Fibroblast of upper back skin (primary cell): ENCODE measurements around the gene PRPH.
"Not testable (repeated sequence)": the region's sequence is repeated elsewhere in the genome, so short reads cannot be mapped to it uniquely, and the experiment has no call there.

Source experiments
- DNase-seq: peaks from one replicate; pipeline ENCODE4 v3.0.0-alpha.2; 2013

The PRPH gene

DNA sequence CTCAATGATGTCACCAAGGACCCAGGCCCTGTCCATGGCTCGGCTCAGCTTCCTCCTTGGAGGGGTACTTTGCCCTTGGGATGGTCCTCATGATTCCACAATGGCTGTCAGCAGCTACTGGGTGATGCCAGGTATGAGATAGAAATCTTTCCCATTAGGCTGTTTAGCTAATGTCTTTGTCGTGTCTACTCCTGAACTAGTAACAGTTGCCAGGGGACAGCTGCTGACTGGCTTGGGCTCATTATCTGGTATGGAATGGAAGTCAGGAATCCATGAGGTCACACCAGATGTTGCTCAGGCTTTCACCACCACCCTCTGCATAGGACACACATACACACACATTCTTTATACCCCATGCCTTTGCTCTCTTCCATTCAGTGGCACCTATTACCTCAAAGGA, 9.2 kb downstream of the PRPH start:
- peak; percentile 34 for DNase-seq

DNA sequence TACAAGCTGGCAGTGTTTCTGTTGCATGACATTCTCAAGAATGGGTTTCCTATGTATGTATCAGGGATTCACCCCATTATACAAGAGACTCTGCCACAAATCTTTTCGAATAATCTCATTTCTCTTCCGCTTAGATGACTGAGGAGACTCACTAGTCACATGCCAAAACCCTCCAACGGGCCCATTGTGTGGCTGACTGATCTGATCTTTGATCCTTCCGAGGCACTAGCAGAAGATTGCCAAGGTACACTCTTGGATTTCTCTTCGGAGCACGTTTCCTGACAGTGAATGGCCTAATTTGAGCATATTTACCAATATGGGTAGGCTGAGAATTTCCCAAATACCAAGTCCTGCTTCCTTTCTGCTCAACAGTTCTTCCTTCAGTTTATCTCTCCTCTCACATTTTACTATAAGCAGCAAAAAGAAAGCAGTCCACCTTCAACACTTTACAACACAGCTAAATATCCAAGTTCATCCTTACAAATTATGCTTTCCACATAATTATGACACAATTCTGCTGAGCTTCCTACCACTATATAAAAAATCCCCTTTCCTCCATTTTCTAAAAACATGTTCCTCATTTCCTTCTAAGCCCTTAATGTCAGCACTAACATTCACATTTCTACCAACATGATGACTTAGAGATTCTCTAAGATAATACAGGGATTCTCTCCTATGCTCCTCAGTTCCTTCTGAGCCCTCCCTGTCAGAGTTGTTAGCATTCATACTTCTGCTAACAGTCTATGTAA, 11.0 kb downstream of the PRPH start:
- DNase-seq: no peak

DNA sequence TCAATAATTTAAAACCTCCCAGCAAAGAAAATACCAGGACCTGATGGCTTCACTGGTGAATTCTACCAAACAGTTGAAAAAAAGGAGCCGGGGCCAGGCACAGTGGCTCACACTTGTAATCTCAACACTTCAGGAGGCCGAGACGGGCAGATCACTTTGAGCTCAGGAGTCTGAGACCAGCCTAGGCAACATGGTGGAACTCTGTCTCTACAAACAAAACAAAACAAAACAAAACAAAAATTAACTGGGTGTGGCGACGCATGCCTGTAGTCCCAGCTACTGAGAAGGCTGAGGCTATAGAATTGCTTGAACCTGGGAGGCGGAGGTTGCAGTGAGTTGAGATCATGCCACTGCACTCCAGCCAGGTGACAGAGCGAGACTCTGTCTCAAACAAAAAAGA, 14.4 kb downstream of the PRPH start:
- no peak for DNase-seq

DNA sequence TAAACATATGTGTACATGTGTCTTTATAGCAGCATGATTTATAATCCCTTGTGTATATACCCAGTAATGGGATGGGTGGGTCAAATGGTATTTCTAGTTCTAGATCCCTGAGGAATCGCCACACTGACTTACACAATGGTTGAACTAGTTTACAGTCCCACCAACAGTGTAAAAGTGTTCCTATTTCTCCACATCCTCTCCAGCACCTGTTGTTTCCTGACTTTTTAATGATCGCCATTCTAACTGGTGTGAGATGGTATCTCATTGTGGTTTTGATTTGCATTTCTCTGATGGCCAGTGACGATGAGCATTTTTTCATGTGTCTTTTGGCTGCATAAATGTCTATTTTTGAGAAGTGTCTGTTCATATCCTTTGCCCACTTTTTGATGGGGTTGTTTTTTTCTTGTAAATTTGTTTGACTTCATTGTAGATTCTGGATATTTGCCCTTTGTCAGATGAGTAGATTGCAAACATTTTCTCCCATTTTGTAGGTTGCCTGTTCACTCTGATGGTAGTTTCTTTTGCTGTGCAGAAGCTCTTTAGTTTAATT, 15.6 kb downstream of the PRPH start:
- not testable (repeated sequence) for DNase-seq

DNA sequence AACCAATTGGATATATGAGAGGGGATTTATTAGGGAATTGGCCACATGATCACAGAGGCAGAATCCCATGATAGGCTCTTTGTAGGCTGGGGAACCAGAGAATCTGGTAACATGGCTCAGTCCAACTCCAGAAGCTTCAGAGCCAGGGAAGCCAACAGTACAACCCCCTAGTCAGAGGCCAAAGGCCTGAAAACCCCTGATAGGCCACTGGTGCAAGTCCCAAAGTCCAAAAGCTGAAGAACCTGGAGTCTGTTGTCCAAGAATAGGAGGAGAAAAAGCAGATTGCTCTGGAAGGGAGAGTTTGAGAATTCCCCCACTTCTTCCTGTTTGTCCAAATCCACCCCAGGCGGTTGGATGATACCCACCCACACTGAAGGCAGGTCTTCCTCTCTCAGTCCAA, 19.9 kb downstream of the PRPH start:
- DNase-seq: no peak

DNA sequence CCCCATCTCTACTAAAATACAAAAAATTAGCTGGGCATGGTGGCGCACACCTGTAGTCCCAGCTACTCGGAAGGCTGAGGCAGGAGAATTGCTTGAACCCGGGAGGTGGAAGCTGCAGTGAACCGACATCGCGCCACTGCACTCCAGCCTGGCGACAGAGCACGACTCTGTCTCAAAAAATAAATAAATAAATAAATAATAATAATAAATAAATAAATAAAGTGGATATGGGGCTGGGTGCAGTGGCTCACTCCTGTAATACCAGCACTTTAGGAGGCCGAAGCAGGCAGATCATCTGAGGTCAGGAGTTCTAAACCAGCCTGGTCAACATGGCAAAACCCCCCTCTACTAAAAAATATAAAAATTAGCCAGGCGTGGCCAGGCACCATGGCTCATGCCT, 22.2 kb downstream of the PRPH start:
- DNase-seq: not testable (repeated sequence)

DNA sequence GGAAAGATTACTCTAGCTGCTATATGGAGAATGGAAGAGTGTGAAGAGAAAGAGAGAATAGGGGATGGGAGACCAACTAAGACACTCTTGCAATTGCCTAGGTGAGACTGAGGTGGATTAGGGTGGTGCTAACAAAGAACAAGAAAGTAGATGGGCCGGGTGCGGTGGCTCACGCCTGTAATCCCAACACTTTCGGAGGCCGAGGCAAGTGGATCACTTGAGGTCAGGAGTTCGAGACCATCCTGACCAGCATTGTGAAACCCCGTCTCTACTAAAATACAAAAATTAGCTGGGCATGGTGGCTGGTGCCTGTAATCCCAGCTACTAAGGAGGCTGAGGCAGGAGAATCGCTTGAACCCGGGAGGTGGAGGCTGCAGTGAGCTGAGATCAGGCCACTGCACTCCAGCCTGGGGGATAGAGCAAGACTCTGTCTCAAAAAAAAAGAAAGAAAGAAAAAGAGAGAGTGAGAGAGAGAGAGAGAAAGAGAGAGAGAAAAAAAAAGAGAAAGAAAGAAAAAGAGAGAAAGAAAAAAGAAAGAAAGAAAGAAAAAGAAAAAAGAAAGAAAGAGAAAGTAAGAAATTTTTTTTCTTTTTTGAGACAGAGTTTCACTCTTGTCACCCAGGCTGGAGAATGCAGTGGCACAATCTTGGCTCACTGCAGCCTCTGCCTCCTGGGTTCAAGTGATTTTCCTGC, 25.6 kb downstream of the PRPH start:
- DNase-seq: not testable (repeated sequence)

DNA sequence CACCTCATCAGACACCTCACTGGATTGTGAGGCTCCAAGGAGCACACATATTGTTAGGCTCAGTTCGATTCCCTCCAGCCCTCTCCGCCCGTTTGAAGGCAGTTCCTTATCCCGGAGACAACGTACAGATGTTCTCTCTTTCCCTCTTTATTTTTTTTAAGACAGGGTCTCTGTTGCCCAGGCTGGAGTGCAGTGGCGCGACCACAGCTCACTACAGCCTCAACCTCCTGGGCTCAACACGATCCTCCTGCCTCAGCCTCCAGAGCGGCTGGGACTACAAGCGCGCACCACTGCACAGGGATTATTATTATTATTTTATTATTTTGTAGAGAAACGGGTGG, 27.4 kb downstream of the PRPH start:
- DNase-seq: no peak

DNA sequence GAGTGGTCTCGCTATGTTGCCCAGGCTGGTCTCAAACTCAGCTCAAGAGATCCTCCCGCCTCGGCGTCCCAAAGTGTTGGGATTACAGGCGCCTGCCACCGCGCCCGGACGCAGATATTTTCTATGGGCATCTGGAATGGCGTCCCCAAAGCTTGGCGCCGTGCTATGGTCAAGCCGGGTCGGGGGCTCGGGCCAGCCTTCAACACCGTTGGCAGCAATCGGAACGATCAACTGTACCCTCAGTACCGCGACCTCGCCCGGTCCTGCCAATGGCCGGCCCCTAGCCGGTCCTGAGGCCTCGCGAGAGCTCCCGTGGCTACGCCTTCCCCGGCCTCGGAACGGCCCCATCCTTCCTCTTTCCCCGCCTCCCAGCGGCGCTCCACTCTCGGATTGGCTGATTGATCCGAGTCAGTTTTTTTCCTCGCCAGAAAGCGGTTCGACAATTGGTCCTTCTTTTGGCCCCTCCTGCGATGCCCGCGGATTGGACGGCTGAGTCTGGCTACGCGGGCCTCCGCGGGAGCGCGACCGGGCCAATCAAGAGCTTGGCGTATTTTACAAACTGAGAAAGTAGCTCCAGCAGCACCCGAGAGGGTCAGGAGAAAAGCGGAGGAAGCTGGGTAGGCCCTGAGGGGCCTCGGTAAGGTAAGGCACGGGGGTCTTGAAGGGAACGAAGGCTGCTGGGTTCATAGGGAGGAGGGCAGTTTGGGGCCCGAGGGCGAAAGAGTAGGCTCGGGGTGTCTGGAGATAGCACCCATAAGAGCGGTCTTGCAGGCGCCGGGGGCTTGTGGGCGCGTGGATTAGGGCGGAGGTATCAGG, 28.0 kb downstream of the PRPH start, which contains the start of gene TROAP:
Gene TROAP (plus strand): TSS at position 548 of the 816 bp plus-strand sequence. CDS start 354 bp downstream, outside the sequence.
- DNase-seq: peak; percentile 99

DNA sequence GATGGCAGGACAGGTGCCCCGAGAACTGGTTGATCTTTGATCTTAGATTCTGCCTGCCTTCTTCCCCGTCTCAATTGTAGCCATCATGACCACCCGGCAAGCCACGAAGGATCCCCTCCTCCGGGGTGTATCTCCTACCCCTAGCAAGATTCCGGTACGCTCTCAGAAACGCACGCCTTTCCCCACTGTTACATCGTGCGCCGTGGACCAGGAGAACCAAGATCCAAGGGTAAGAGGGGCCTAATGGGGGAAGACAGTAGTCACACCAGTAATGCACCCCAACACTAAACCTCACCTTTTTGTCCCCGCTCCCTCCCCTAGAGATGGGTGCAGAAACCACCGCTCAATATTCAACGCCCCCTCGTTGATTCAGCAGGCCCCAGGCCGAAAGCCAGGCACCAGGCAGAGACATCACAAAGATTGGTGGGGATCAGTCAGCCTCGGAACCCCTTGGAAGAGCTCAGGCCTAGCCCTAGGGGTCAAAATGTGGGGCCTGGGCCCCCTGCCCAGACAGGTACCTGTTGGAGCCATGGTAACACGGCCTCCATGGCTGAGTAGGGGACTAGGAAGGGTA, 28.7 kb downstream of the PRPH start:
- DNase-seq: no peak

DNA sequence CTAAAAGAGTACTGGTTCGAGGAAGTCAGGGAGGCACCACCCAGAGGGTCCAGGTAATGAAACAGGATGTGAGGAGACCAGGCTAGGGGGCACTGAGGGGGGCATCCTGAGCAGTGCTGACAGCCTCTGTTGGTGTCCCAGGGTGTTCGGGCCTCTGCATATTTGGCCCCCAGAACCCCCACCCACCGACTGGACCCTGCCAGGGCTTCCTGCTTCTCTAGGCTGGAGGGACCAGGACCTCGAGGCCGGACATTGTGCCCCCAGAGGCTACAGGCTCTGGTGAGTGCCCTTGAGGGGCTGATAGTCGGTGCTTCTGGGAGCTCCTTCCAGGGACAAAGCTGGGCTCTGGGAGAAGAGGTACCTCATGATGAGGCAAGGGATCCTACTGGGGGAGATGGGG, 30.7 kb downstream of the PRPH start:
- no peak for DNase-seq

DNA sequence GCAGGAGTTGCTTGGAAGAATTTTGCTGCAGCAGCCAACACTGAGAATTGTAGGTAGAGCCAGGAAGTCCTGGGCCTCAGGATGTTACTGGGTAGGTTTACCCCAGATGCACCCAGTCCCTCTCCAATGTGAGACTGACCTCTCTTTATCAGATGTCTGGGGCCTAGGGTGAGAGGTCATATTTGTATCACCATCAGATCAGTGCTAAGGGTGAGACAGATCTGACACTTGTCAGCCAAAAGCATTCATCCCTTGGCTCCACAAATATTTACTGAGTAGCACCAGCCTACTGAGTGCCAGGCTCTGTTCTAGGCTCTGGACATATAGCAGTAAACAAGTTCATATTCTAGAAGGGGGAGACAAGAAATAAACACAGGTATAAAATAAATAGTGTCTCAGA, 32.4 kb downstream of the PRPH start:
- DNase-seq: no peak

DNA sequence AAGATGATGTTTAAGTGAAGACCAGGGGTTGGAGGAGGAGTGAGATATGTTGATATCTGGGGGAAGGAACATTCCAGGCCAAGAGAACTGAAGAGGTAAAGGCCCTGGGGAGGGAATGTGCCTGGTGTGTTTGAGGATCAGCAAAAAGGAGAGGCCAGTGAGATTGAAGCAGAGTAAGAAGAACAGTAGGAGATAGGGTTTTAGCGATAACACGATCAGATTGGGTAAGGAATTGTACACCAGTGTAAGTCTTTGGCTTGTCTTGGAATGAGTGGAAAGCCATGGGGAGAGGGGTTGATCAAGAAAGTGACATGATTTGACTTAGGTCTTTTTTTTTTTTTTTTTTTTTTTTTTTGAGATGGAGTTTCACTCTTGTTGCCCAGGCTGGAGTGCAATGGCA, 32.9 kb downstream of the PRPH start:
- no peak for DNase-seq

DNA sequence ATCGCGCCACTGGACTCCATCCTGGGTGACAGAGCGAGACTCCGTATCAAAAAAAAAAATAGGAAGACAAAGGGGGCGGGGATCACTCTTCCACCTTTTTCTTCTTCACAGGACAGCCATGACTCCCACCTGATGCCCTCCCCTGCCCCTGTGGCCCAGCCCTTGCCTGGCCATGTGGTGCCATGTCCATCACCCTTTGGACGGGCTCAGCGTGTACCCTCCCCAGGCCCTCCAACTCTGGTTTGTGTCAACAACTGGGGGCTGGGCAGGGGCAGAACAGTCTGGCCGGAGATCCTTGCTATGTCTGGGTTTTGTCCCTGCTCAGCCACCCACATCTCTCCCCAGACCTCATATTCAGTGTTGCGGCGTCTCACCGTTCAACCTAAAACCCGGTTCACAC, 33.9 kb downstream of the PRPH start:
- no peak for DNase-seq

DNA sequence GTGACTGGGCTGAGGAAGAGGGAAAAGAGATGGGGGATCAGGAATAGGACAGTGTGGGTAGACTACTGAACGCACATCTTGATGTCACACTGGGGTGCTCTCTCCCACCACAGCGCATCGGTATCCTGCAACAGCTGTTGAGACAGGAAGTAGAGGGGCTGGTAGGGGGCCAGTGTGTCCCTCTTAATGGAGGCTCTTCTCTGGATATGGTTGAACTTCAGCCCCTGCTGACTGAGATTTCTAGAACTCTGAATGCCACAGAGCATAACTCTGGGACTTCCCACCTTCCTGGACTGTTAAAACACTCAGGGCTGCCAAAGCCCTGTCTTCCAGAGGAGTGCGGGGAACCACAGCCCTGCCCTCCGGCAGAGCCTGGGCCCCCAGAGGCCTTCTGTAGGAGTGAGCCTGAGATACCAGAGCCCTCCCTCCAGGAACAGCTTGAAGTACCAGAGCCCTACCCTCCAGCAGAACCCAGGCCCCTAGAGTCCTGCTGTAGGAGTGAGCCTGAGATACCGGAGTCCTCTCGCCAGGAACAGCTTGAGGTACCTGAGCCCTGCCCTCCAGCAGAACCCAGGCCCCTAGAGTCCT, 35.2 kb downstream of the PRPH start:
- DNase-seq: no peak

DNA sequence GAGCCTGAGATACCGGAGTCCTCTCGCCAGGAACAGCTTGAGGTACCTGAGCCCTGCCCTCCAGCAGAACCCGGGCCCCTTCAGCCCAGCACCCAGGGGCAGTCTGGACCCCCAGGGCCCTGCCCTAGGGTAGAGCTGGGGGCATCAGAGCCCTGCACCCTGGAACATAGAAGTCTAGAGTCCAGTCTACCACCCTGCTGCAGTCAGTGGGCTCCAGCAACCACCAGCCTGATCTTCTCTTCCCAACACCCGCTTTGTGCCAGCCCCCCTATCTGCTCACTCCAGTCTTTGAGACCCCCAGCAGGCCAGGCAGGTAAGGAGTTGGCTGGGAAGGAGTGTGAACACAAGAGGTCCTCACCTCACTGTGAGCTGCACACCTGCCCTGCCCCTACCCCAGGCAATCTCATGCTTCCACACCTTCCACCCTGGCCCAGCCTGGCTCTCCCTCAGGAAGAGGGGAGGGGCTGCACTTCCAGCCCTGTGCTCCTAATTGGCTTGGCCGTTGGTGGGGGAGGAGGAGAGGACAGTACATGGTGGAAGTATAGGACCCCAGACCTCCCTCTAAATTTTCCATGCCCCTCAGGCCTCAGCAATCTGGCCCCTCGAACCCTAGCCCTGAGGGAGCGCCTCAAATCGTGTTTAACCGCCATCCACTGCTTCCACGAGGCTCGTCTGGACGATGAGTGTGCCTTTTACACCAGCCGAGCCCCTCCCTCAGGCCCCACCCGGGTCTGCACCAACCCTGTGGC, 35.9 kb downstream of the PRPH start:
- no peak for DNase-seq

DNA sequence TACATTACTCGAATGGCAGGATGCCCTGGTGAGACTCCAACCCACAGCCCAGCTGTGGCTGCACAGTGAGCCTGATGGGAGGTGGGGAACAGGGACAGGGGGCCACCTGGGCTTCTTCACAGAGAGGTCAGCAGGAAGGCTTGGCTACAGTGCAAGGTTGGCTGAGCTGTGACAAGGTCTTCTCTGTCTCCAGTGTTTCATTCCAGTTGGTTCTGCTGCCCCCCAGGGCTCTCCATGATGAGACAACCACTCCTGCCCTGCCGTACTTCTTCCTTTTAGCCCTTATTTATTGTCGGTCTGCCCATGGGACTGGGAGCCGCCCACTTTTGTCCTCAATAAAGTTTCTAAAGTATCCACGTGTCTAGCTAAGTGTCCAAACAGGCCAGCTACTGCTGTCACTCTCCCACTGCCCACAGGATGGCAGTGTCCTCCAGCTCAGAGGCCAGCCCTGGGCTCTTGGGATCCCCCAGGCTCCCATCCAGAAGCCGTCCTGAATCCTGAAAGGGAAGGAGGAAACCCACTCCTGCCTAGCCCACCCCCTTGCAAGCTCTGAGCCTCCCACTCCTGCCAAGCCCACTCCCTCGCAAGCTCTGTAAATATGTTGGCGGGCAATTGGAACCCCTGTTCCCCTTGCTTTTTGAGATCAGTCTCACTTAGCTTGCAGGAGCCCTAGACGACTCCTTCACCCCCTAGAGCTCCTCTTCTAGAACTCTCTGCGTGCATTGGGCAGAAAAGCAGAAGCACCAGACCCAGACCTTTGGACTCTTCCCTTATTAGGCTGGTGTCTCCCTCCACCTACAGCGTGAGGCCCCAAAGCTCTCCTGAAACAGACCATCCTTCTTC, 36.7 kb downstream of the PRPH start:
- DNase-seq: peak; percentile 71

DNA sequence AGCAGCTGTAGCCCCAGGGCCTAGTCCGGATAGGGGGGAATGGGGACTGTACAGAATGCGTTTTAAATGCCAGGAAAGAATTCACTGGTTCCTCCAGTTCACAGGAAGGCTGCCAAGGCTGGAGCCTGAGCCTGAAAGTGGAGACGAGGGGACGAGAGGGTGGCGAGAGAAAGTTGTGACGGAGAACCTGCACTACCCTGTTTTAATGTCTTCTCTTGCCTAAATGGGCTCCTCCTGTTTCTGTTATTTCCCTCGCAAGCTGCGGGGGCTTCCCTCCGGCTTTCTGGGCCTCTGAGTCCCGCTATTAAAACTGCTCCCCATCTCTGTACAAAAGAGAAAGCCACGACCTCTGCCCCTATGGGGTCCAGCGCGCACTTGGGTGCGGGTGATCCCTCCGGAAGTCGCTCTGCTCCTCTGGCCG, 37.5 kb downstream of the PRPH start:
- DNase-seq: no peak

DNA sequence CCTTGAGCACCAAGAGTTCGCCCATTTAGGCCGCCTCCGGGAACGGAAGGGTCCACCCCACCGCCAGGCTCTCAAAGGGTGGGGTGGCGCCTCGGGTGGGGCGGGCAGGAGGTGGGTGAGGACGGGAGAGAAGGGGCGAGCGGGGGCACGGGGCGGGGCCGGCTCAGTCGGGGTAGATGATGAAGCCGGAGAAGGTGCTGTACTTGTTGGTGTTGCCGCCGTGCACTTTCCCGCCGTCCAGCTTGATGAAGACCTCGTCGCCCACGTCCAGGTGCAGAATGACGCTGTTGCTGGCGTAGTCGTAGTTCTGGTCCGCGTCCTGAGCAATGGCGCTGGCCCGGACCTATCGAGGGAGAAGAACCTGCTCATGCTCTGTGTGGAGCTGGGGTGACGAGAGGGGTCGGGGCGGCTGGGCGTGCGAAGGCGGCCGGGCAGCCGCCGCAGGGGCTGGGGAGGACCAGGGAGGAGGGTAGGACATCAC, 38.0 kb downstream of the PRPH start:
- DNase-seq: no peak

DNA sequence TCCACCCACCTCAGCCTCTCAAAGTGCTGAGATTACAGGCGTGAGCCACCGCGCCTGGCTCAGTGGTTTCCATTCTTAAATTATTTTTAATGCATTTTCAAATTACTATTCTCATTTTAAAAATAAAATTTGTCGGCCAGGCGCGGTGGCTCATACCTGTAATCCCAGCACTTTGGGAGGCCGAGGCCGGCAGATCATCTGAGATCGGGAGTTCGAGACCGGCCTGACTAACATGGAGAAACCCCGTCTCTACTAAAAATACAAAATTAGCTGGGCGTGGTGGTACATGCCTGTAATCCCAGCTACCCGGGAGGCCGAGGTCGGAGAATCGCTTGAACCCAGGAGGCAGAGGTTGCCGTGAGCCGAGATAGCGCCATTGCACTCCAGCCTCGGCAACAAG, 38.8 kb downstream of the PRPH start:
- DNase-seq: not testable (repeated sequence)

DNA sequence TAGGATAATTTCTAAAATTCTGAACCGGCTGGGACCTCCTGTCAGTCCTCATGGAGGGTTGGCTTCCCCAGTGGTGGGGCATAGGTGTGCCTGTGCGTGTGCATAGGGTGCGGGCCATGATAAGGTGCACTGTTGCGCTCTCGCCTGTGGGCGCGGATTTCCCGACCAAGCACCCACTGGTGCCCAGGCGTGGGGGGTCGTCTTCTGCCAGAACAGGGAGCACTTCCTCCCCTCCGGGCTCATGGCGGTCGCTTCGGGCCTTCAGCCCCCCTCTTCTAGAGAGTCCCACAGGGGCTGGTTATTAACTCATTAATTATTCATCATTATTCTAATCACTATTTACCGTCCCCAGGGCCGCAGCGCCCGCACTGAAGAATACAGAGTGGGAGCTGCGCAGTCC, 39.3 kb downstream of the PRPH start:
- no peak for DNase-seq
